Ishikawa (cell line): Measurements from ENCODE around the gene SLCO2A1.

Experiments
- CEBPB ChIP-seq: IDR thresholded peaks from 2 replicates; pipeline ENCODE4 v1.6.1; 2012
- CREB1 ChIP-seq: IDR thresholded peaks from 2 replicates; pipeline ENCODE4 v1.6.1; 2012; ENCODE audit warnings: low read depth
- EP300 ChIP-seq: IDR thresholded peaks from 2 replicates; pipeline ENCODE4 v1.6.1; 2012; ENCODE audit warnings: borderline replicate concordance
- FOXM1 ChIP-seq: IDR thresholded peaks from 2 replicates; pipeline ENCODE4 v1.6.1; 2012; ENCODE audit warnings: low read depth, borderline replicate concordance
- MAX ChIP-seq: IDR thresholded peaks from 2 replicates; pipeline ENCODE4 v1.6.1; 2012
- NFIC ChIP-seq: IDR thresholded peaks from 2 replicates; pipeline ENCODE4 v1.6.1; 2012
- RAD21 ChIP-seq: IDR thresholded peaks from 2 replicates; pipeline ENCODE4 v1.6.1; 2012; ENCODE audit warnings: low read depth
- REST ChIP-seq: IDR thresholded peaks from 2 replicates; pipeline ENCODE4 v1.6.1; 2012; ENCODE audit warnings: low read depth, mild to moderate bottlenecking
- TCF12 ChIP-seq: IDR thresholded peaks from 2 replicates; pipeline ENCODE4 v1.6.1; 2012; ENCODE audit warnings: low read depth
- TEAD4 ChIP-seq: IDR thresholded peaks from 2 replicates; pipeline ENCODE4 v1.6.1; 2012
- ZBTB7A ChIP-seq: IDR thresholded peaks from 2 replicates; pipeline ENCODE4 v1.6.1; 2012; ENCODE audit warnings: low read depth

- no peak for TF ChIP-seq FOXM1
- TF ChIP-seq CREB1, result no peak
- TF ChIP-seq EP300, result no peak
- no peak for TF ChIP-seq MAX
- TF ChIP-seq ZBTB7A, result no peak
- no peak for TF ChIP-seq RAD21
- no peak for TF ChIP-seq TEAD4
- TF ChIP-seq REST, result no peak
- no peak for TF ChIP-seq TCF12
- no peak for TF ChIP-seq NFIC
- no peak for TF ChIP-seq CEBPB
Measured at GRCh38 chr3:134038716-134039115, 9.0 kb upstream of the SLCO2A1 start.
